HCT116 (cell line): ENCODE data around the gene ERC2. TPM values are rescaled to one million over a fixed set of nuclear protein-coding genes. Genes with fewer than 3 reads are reported as not detected.

Source experiments
- ATAC-seq: fragments of 200-7000 bp; cut with Tn5 transposase; 2 replicates; pipeline ENCODE4 v1.9.1; 2020; ENCODE audit warnings: mild to moderate bottlenecking, moderate library complexity
- BruUV-seq: library from RNA; stranded (reverse); fragments of 400-500 nt; replicated peaks from 2 replicates; lab custom pipeline; 2021; lab: Mats Ljungman, UMichigan
- CTCF ChIA-PET: fragments of 300-600 bp; sonication (Branson Sonifier 250); formaldehyde crosslinking; loops from one replicate; lab custom pipeline; 2021; ENCODE audit warnings: antibody characterized with exemption; lab: Charles Lee
- POLR2A ChIA-PET: fragments of 300-600, 350-600 bp; sonication (Branson Sonifier 250); formaldehyde crosslinking; loops from one replicate; lab custom pipeline; 2021; ENCODE audit warnings: antibody characterized with exemption; lab: Charles Lee
- RAD21 ChIA-PET, 2 experiments: fragments of 300-600 bp; sonication (Branson Sonifier 250); formaldehyde crosslinking; loops; one replicate each; lab custom pipeline; 2023; ENCODE audit warnings: low total read pairs in 2 of 2; ENCODE audit not compliant: uncharacterized antibody in 2 of 2, unreplicated experiment in 2 of 2, low non-redundant PET in 1 of 2; lab: Charles Lee
- DNase-seq: peaks from one replicate; pipeline ENCODE4 v3.0.0-alpha.2; 2010; ENCODE audit warnings: low read depth, low spot score
- H2AFZ ChIP-seq: fragments of 200-600 bp; shearing (Covaris generic), sonication (generic); 2 replicates; pipeline ENCODE4 v1.6.1; 2017; ENCODE audit warnings: low read depth, mixed run types, mixed read lengths, antibody characterized with exemption, low read length; ENCODE audit not compliant: poor library complexity, severe bottlenecking
- H3K27ac ChIP-seq: 2 replicates; pipeline ENCODE4 v1.5.1; 2012; ENCODE audit warnings: low read depth, low read length
- H3K27me3 ChIP-seq: fragments of 200-600 bp; sonication (generic); 2 replicates; pipeline ENCODE4 v1.6.1; 2016; ENCODE audit warnings: mixed run types, low read length, mixed read lengths; ENCODE audit not compliant: insufficient read depth
- H3K36me3 ChIP-seq, 2 experiments: fragments of 200-500 bp in 1 of 2; fragments of 200-600 bp in 1 of 2; sonication (Bioruptor generic) in 1 of 2; sonication (generic) in 1 of 2; 2 replicates each; pipeline versions ENCODE4 v1.5.1 to v1.6.1; 2014 to 2016; ENCODE audit warnings: low read length in 2 of 2, inconsistent platforms in 1 of 2, mixed read lengths in 1 of 2, mixed run types in 1 of 2; ENCODE audit not compliant: insufficient read depth in 2 of 2, control insufficient read depth in 1 of 2
- H3K4me1 ChIP-seq, 2 experiments: fragments of 200-600 bp in 1 of 2; sonication (generic) in 1 of 2; 2 replicates each; pipeline versions ENCODE4 v1.5.1 to v1.6.1; 2012 to 2017; ENCODE audit warnings: low read length in 2 of 2, inconsistent platforms in 1 of 2, mild to moderate bottlenecking in 1 of 2, mixed read lengths in 1 of 2, mixed run types in 1 of 2, moderate library complexity in 1 of 2; ENCODE audit not compliant: insufficient read depth in 2 of 2, control insufficient read depth in 1 of 2
- H3K4me2 ChIP-seq: fragments of 200-600 bp; sonication (generic); 2 replicates; pipeline ENCODE4 v1.6.1; 2017; ENCODE audit warnings: mixed run types, low read length, mixed read lengths
- H3K4me3 ChIP-seq, 2 experiments: fragments of 200-600 bp in 1 of 2; sonication (generic) in 1 of 2; replicated peaks in 1 of 2; 2 replicates each; pipeline ENCODE4 v1.5.1; 2011 to 2016; ENCODE audit warnings: low read length in 2 of 2, control low read depth in 1 of 2, low read depth in 1 of 2, mild to moderate bottlenecking in 1 of 2, mixed read lengths in 1 of 2, mixed run types in 1 of 2
- H3K79me2 ChIP-seq: fragments of 200-600 bp; sonication (generic); 2 replicates; pipeline ENCODE4 v1.6.1; 2017; ENCODE audit warnings: mild to moderate bottlenecking, mixed run types, low read length, moderate library complexity, mixed read lengths; ENCODE audit not compliant: insufficient read depth
- H3K9ac ChIP-seq: fragments of 200-600 bp; sonication (generic); 2 replicates; pipeline ENCODE4 v1.6.1; 2016; ENCODE audit warnings: low read length, mixed read lengths
- H3K9me2 ChIP-seq: fragments of 200-600 bp; sonication (generic), shearing (Covaris generic); 2 replicates; pipeline ENCODE4 v1.6.1; 2017; ENCODE audit warnings: mixed run types, mild to moderate bottlenecking, moderate library complexity; ENCODE audit not compliant: insufficient read depth
- H3K9me3 ChIP-seq, 2 experiments: fragments of 200-500 bp in 1 of 2; fragments of 200-600 bp in 1 of 2; sonication (Bioruptor generic) in 1 of 2; sonication (generic) in 1 of 2; 2 replicates each; pipeline ENCODE4 v1.6.1; 2014 to 2017; ENCODE audit warnings: low read length in 2 of 2, mixed read lengths in 2 of 2, inconsistent platforms in 1 of 2, low read depth in 1 of 2, mild to moderate bottlenecking in 1 of 2, mixed run types in 1 of 2, moderate library complexity in 1 of 2; ENCODE audit not compliant: control insufficient read depth in 1 of 2, insufficient read depth in 1 of 2
- H4K20me1 ChIP-seq: fragments of 200-600 bp; sonication (generic), shearing (Covaris generic); 2 replicates; pipeline ENCODE4 v1.6.1; 2017; ENCODE audit warnings: mixed run types, mild to moderate bottlenecking, moderate library complexity; ENCODE audit not compliant: insufficient read depth
- ATF3 ChIP-seq: IDR thresholded peaks from 2 replicates; pipeline ENCODE4 v1.6.1; 2012
- CTCF ChIP-seq, 3 experiments: fragments of 200-600 bp in 1 of 3; sonication (generic) in 1 of 3; IDR thresholded peaks in 2 of 3; conservative IDR thresholded peaks in 1 of 3; 2 replicates each; pipeline ENCODE4 v1.5.1; 2012 to 2017; ENCODE audit warnings: low read depth in 2 of 3, low read length in 2 of 3, antibody characterized with exemption in 1 of 3, borderline replicate concordance in 1 of 3, control low read depth in 1 of 3, mild to moderate bottlenecking in 1 of 3, mixed read lengths in 1 of 3, mixed run types in 1 of 3, moderate library complexity in 1 of 3; ENCODE audit not compliant: insufficient read depth in 1 of 3
- EGR1 ChIP-seq: IDR thresholded peaks from 2 replicates; pipeline ENCODE4 v1.6.1; 2012; ENCODE audit warnings: low read depth
- ELF1 ChIP-seq: IDR thresholded peaks from 2 replicates; pipeline ENCODE4 v1.6.1; 2012; ENCODE audit warnings: low read depth, borderline replicate concordance
- EZH2phosphoT487 ChIP-seq: fragments of 200-600 bp; IDR thresholded peaks from 2 replicates; pipeline ENCODE4 v1.6.1; 2018; ENCODE audit warnings: antibody characterized with exemption, borderline replicate concordance
- JUND ChIP-seq: IDR thresholded peaks from 2 replicates; pipeline ENCODE4 v1.6.1; 2012
- MAX ChIP-seq: IDR thresholded peaks from 2 replicates; pipeline ENCODE4 v1.6.1; 2012
- POLR2A ChIP-seq: IDR thresholded peaks from 2 replicates; pipeline ENCODE4 v1.7.0; 2011; ENCODE audit warnings: borderline replicate concordance; ENCODE audit not compliant: insufficient read depth, insufficient read length; ENCODE audit errors: extremely low read depth
- POLR2AphosphoS5 ChIP-seq: IDR thresholded peaks from 2 replicates; pipeline ENCODE4 v1.6.1; 2011; ENCODE audit warnings: mild to moderate bottlenecking, low read depth, low read length, moderate library complexity
- RAD21 ChIP-seq: IDR thresholded peaks from 2 replicates; pipeline ENCODE4 v1.6.1; 2012; ENCODE audit warnings: low read depth, mild to moderate bottlenecking
- REST ChIP-seq: IDR thresholded peaks from 2 replicates; pipeline ENCODE4 v1.6.1; 2012; ENCODE audit warnings: low read depth
- SIN3A ChIP-seq: IDR thresholded peaks from 2 replicates; pipeline ENCODE4 v1.6.1; 2012; ENCODE audit warnings: low read depth
- TCF7L2 ChIP-seq: IDR thresholded peaks from 2 replicates; pipeline ENCODE4 v1.7.0; 2011; ENCODE audit warnings: borderline replicate concordance, inconsistent platforms; ENCODE audit not compliant: insufficient read depth, insufficient read length; ENCODE audit errors: extremely low read depth
- YY1 ChIP-seq: IDR thresholded peaks from 2 replicates; pipeline ENCODE4 v1.6.1; 2011; ENCODE audit warnings: low read length, low read depth, moderate library complexity, mild to moderate bottlenecking; ENCODE audit not compliant: insufficient replicate concordance; ENCODE audit errors: extremely low read depth
- ZNF274 ChIP-seq: fragments of 200-500 bp; sonication (Bioruptor generic); IDR thresholded peaks from 2 replicates; pipeline ENCODE4 v1.6.1; 2014; ENCODE audit warnings: mild to moderate bottlenecking, low read depth, low read length, inconsistent platforms
- intact Hi-C: fragments of 100-400 bp; cut with micrococcal nuclease; formaldehyde crosslinking; loops from 2 replicates; pipeline ENCODE4 v1.10.0; 2022
- total RNA-seq: library from RNA; stranded (reverse); gene quantifications from one replicate; pipeline ENCODE4 v1.2.1, GENCODE V29; 2021; ENCODE audit not compliant: unreplicated experiment

The ERC2 gene
- total RNA-seq, 1 experiment from 2014 or later, result not detected

- POLR2A ChIA-PET, result no interaction called here
- H3K4me2 ChIP-seq, result no peak overlapping the region
- CTCF ChIA-PET, result no interaction called here
Observed at GRCh38 chr3:56180433-56180832, 287.8 kb downstream of the ERC2 start.

More at GRCh38 chr3:56180433-56180832, 287.8 kb downstream of the ERC2 start:
- H4K20me1 ChIP-seq, result no peaks in the 10 kb centered on the region
- RAD21 ChIA-PET, result interaction anchor here in 1 of 2 experiments (0.6 kb wide), 1 partner anchor 57 kb away, joined by 3 read pairs; no protein-coding TSS in a partner anchor
- H3K4me3 ChIP-seq, result no peak overlapping the region
- intact Hi-C loops, result no loop called here
- H3K9me3 ChIP-seq, result no peaks in the 10 kb centered on the region
- H3K36me3 ChIP-seq, result no peaks in the 10 kb centered on the region
- BruUV-seq, result no TSS peak
- no peak for TF ChIP-seq YY1
- no peak for TF ChIP-seq ATF3
- TF ChIP-seq POLR2AphosphoS5, result no peak
- TF ChIP-seq TCF7L2, result no peak
- no peak for TF ChIP-seq SIN3A
- TF ChIP-seq EGR1, result no peak
- no peak for TF ChIP-seq EZH2phosphoT487
- no peak for TF ChIP-seq REST
- TF ChIP-seq ZNF274, result no peak
- TF ChIP-seq POLR2A, result no peak
- TF ChIP-seq RAD21, result no peak
- no peak for TF ChIP-seq CTCF (IDR thresholded peaks at IDR 0.05 in 2 of 3, conservative IDR thresholded peaks at IDR 0.05 in 1 of 3; ENCODE audit: borderline replicate concordance in 1 of 3, insufficient read depth in 1 of 3, low read depth in 2 of 3, low read length in 2 of 3)
- no peak for TF ChIP-seq ELF1
- no peak for TF ChIP-seq MAX
- TF ChIP-seq JUND, result no peak
- no peaks in the 10 kb centered on the region for H3K27me3 ChIP-seq
- H3K79me2 ChIP-seq, result no peaks in the 10 kb centered on the region
- H3K27ac ChIP-seq, result no peak overlapping the region
- H3K9me2 ChIP-seq, result no peaks in the 10 kb centered on the region
- ATAC-seq (no peak), DNase-seq (no peak)
- no peaks in the 10 kb centered on the region for H3K4me1 ChIP-seq
- no peak overlapping the region for H3K9ac ChIP-seq
- no peak overlapping the region for H2AFZ ChIP-seq
